ENCODE results near the gene RNLS. TPM values are rescaled to one million over a fixed set of nuclear protein-coding genes. Genes with fewer than 3 reads are reported as not detected.

The RNLS gene
- total RNA-seq, 1 experiment from 2014 or later: 8.1 TPM

- Histone ChIP-seq H3K4me1 (ENCODE audit: insufficient read depth, low read length, poor library complexity, severe bottlenecking) (no peaks in the 10 kb centered on the region), H3K27me3 (replicated peaks; ENCODE audit: insufficient read depth, low read depth, low read length, poor library complexity) (no peaks in the 10 kb centered on the region), H3K27ac (ENCODE audit: low read depth, low read length, poor library complexity, severe bottlenecking) (no peak overlapping the region), H3K4me3 (ENCODE audit: low read depth, low read length, poor library complexity, severe bottlenecking) (no peak overlapping the region), H3K36me3 (ENCODE audit: insufficient read depth, low read length, poor library complexity, severe bottlenecking) (no peaks in the 10 kb centered on the region), H3K9me3 (ENCODE audit: low read depth, low read length, poor library complexity, severe bottlenecking) (no peaks in the 10 kb centered on the region)
- ChIA-PET CTCF (no interaction called here), POLR2A (ENCODE audit: low non-redundant PET) (no interaction called here)
- no TSS peak for BruUV-seq (replicated peaks)
- intact Hi-C loops (cut with micrococcal nuclease; ENCODE audit: unreplicated experiment): no loop called here
- no peak for DNase-seq (ENCODE audit: low spot score)
- TF ChIP-seq, protein P1, sequence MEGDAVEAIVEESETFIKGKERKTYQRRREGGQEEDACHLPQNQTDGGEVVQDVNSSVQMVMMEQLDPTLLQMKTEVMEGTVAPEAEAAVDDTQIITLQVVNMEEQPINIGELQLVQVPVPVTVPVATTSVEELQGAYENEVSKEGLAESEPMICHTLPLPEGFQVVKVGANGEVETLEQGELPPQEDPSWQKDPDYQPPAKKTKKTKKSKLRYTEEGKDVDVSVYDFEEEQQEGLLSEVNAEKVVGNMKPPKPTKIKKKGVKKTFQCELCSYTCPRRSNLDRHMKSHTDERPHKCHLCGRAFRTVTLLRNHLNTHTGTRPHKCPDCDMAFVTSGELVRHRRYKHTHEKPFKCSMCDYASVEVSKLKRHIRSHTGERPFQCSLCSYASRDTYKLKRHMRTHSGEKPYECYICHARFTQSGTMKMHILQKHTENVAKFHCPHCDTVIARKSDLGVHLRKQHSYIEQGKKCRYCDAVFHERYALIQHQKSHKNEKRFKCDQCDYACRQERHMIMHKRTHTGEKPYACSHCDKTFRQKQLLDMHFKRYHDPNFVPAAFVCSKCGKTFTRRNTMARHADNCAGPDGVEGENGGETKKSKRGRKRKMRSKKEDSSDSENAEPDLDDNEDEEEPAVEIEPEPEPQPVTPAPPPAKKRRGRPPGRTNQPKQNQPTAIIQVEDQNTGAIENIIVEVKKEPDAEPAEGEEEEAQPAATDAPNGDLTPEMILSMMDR (conservative IDR thresholded peaks at IDR 0.05; ENCODE audit: low read depth, low read length): no peak
- TF ChIP-seq EZH2 (IDR thresholded peaks at IDR 0.05; ENCODE audit: borderline replicate concordance, low read depth, low read length, poor library complexity, severe bottlenecking): no peak
These were observed 308.8 kb downstream of the RNLS start for GRCh38 chr10:88274286-88274685.

GRCh38 chr10:88273567-88273966 lies 309.6 kb downstream of the RNLS start:
- H3K4me3 ChIP-seq (ENCODE audit: low read depth, low read length, poor library complexity, severe bottlenecking): no peak overlapping the region
- no TSS peak for BruUV-seq (replicated peaks)
- CTCF ChIA-PET: no interaction called here
- intact Hi-C loops (cut with micrococcal nuclease; ENCODE audit: unreplicated experiment): no loop called here
- H3K27ac ChIP-seq (ENCODE audit: low read depth, low read length, poor library complexity, severe bottlenecking): no peak overlapping the region
- POLR2A ChIA-PET (ENCODE audit: low non-redundant PET): no interaction called here
- no peaks in the 10 kb centered on the region for H3K27me3 ChIP-seq (replicated peaks; ENCODE audit: insufficient read depth, low read depth, low read length, poor library complexity)
- TF ChIP-seq, protein P1 (conservative IDR thresholded peaks at IDR 0.05; ENCODE audit: low read depth, low read length): no peak
- TF ChIP-seq EZH2 (IDR thresholded peaks at IDR 0.05; ENCODE audit: borderline replicate concordance, low read depth, low read length, poor library complexity, severe bottlenecking): no peak
- H3K36me3 ChIP-seq (ENCODE audit: insufficient read depth, low read length, poor library complexity, severe bottlenecking): no peaks in the 10 kb centered on the region
- H3K4me1 ChIP-seq (ENCODE audit: insufficient read depth, low read length, poor library complexity, severe bottlenecking): no peaks in the 10 kb centered on the region
- no peaks in the 10 kb centered on the region for H3K9me3 ChIP-seq (ENCODE audit: low read depth, low read length, poor library complexity, severe bottlenecking)
- DNase-seq (ENCODE audit: low spot score): no peak

DNA sequence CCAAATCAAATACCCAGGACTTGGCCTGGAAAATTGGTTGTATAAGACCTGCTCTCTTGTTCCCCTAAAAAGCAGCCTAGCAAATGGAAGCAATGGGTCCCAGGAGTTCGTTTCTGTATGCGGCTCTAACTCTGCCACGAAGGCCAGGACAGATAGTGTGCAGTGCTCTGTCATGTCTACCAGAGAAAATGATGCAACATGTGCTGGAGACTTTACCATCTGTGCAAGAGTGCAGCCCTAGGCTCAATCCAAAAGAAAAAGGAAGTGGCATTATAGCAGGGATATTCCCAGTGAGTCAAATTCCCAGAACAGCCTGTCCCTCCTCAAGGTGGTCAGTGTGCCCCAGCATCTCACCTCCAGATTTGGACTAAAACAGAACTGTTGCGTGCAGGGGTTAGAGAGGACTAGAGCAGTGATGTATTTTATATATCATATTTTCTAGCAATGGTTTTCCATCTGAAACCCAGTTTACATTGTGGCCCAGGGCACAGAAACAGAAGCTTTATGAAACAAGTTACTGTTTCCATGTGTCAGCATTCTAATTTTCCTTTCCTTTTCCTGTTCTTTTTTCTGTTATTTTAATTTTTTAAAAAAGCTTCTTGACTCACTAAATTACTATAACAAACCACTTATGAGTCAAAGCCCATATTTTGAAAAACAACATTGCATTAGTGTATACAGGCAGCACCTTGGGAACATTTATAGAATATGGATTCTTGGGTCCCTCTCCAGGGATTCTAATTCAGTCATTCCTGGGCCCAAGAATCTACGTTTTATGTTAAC lies 311.2 kb downstream of the RNLS start:
- no peak for DNase-seq (ENCODE audit: low spot score)
- POLR2A ChIA-PET (ENCODE audit: low non-redundant PET): no interaction called here

More for the DNA sequence above, 311.2 kb downstream of the RNLS start:
- TF ChIP-seq EZH2 (IDR thresholded peaks at IDR 0.05; ENCODE audit: borderline replicate concordance, low read depth, low read length, poor library complexity, severe bottlenecking): no peak
- TF ChIP-seq, protein P1 (conservative IDR thresholded peaks at IDR 0.05; ENCODE audit: low read depth, low read length): no peak
- intact Hi-C loops (cut with micrococcal nuclease; ENCODE audit: unreplicated experiment): no loop called here
- no TSS peak for BruUV-seq (replicated peaks)
- no peak overlapping the region for H3K27ac ChIP-seq (ENCODE audit: low read depth, low read length, poor library complexity, severe bottlenecking)
- H3K9me3 ChIP-seq (ENCODE audit: low read depth, low read length, poor library complexity, severe bottlenecking): no peaks in the 10 kb centered on the region
- no peaks in the 10 kb centered on the region for H3K36me3 ChIP-seq (ENCODE audit: insufficient read depth, low read length, poor library complexity, severe bottlenecking)
- no peak overlapping the region for H3K4me3 ChIP-seq (ENCODE audit: low read depth, low read length, poor library complexity, severe bottlenecking)
- CTCF ChIA-PET: no interaction called here
- no peaks in the 10 kb centered on the region for H3K4me1 ChIP-seq (ENCODE audit: insufficient read depth, low read length, poor library complexity, severe bottlenecking)
- no peaks in the 10 kb centered on the region for H3K27me3 ChIP-seq (replicated peaks; ENCODE audit: insufficient read depth, low read depth, low read length, poor library complexity)

All from A673 (cell line).